DOHH2 (cell line): ENCODE results near the gene GALNT9.
"Not testable (repeated sequence)": the region's sequence is repeated elsewhere in the genome, so short reads cannot be mapped to it uniquely, and the experiment has no call there.

Experiments used
- H3F3A ChIP-seq: fragments of 200-600 bp; sonication (generic), shearing (Covaris generic); 2 replicates; pipeline ENCODE4 v1.6.0; 2016; ENCODE audit warnings: antibody characterized with exemption, mild to moderate bottlenecking; ENCODE audit not compliant: control insufficient read depth, insufficient read depth
- H3K27ac ChIP-seq: fragments of 200-600 bp; sonication (generic); 2 replicates; pipeline ENCODE4 v1.5.1; 2014; ENCODE audit warnings: low read depth, mild to moderate bottlenecking, low read length, moderate library complexity
- H3K27me3 ChIP-seq: fragments of 200-600 bp; sonication (generic); 2 replicates; pipeline ENCODE4 v1.6.1; 2014; ENCODE audit warnings: mild to moderate bottlenecking, low read length, mixed read lengths; ENCODE audit not compliant: control insufficient read depth
- H3K36me3 ChIP-seq: fragments of 200-600 bp; sonication (generic); 2 replicates; pipeline ENCODE4 v1.6.1; 2014; ENCODE audit warnings: mild to moderate bottlenecking, low read length, moderate library complexity, mixed read lengths; ENCODE audit not compliant: control insufficient read depth
- H3K4me1 ChIP-seq: fragments of 200-600 bp; sonication (generic); 2 replicates; pipeline ENCODE4 v1.6.1; 2014; ENCODE audit warnings: mild to moderate bottlenecking, low read length, mixed read lengths; ENCODE audit not compliant: control insufficient read depth
- H3K4me2 ChIP-seq: fragments of 200-600 bp; sonication (generic); 2 replicates; pipeline ENCODE4 v1.6.0; 2014; ENCODE audit warnings: mild to moderate bottlenecking, low read length, moderate library complexity
- H3K4me3 ChIP-seq: fragments of 200-600 bp; sonication (generic); 2 replicates; pipeline ENCODE4 v1.5.1; 2014; ENCODE audit warnings: mild to moderate bottlenecking, low read length, mixed read lengths
- H3K79me2 ChIP-seq: fragments of 200-600 bp; sonication (generic); 2 replicates; pipeline ENCODE4 v1.6.1; 2014; ENCODE audit warnings: mild to moderate bottlenecking, low read length, mixed read lengths; ENCODE audit not compliant: control insufficient read depth
- H3K9me2 ChIP-seq: fragments of 200-600 bp; sonication (generic); replicated peaks from 2 replicates; pipeline ENCODE4 v1.6.1; 2014; ENCODE audit warnings: mild to moderate bottlenecking, low read length, mixed read lengths; ENCODE audit not compliant: control insufficient read depth
- H3K9me3 ChIP-seq: fragments of 200-600 bp; sonication (generic); 2 replicates; pipeline ENCODE4 v1.6.1; 2014; ENCODE audit warnings: antibody characterized with exemption, low read length, mixed read lengths; ENCODE audit not compliant: control insufficient read depth, insufficient read depth
- H4K20me1 ChIP-seq: fragments of 200-600 bp; sonication (generic); 2 replicates; pipeline ENCODE4 v1.6.0; 2014; ENCODE audit warnings: low read depth, mild to moderate bottlenecking, antibody characterized with exemption, low read length, moderate library complexity; ENCODE audit not compliant: control insufficient read depth, insufficient read depth
- EZH2phosphoT487 ChIP-seq: fragments of 200-600 bp; sonication (generic); IDR thresholded peaks from 2 replicates; pipeline ENCODE4 v1.6.1; 2017; ENCODE audit warnings: borderline replicate concordance, mild to moderate bottlenecking, antibody characterized with exemption, low read length, moderate library complexity, mixed read lengths
- TF ChIP-seq, protein P1 (sequence below): fragments of 200-600 bp; sonication (generic); IDR thresholded peaks from one replicate; pipeline ENCODE4 v1.5.1; 2014; ENCODE audit warnings: antibody characterized with exemption, mild to moderate bottlenecking, low read depth, low read length; ENCODE audit not compliant: poor library complexity, severe bottlenecking

GALNT9 gene

DNA sequence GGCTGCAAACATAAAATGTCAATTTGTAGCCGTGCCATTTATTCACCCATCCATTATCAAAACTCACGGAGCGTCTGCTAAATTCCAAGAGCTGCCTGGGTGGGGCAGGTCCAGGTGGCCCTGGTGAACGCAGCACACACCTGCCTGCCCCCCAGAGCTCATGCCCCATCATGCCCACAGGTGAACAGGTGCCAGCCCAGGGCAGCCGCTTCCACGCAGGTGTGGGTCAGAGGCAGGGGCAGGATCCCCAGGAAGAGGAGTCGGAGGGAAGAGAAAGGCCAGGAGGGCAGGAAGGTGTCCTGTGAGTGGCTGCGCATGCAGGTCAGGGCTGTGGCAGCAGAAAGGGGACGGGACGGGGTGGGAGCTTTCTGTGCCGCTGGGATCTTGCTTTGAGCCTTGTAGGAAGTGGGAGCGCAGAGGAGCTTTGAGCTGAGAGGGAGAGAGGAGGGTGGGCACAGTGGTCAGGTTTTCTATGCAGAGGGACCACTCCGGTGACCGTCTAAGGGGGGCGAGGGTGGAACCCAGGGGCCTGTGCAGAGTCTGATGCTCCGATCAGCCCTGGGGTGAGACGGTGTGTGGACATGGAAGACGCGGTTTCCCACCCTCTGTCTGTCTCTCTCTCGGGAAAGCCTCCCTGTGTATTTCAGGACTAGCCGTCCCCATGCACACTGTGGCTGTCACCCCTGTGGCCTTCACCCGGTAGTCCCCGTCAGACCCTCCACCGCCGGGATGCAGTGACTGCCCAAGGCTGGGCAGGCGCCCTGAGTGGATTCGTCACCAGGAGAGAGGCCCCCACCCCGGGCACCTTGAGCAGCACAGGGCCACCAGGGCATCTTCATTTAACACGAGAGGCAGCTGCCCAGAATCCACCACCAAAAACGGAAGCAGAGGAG lies 26.7 kb downstream of the GALNT9 start:
- Histone ChIP-seq H3K79me2 (no peaks in the 10 kb centered on the region), H3K9me3 (peaks cover 25% of the 10 kb centered on the region), H3K27me3 (no peaks in the 10 kb centered on the region), H3K4me3 (no peak overlapping the region), H3K36me3 (no peaks in the 10 kb centered on the region), H3F3A (no peaks in the 10 kb centered on the region), H4K20me1 (no peaks in the 10 kb centered on the region), H3K27ac (no peak overlapping the region), H3K4me2 (no peak overlapping the region), H3K4me1 (no peaks in the 10 kb centered on the region), H3K9me2 (no peaks in the 10 kb centered on the region)
- no peak for TF ChIP-seq EZH2phosphoT487
- TF ChIP-seq, protein P1, sequence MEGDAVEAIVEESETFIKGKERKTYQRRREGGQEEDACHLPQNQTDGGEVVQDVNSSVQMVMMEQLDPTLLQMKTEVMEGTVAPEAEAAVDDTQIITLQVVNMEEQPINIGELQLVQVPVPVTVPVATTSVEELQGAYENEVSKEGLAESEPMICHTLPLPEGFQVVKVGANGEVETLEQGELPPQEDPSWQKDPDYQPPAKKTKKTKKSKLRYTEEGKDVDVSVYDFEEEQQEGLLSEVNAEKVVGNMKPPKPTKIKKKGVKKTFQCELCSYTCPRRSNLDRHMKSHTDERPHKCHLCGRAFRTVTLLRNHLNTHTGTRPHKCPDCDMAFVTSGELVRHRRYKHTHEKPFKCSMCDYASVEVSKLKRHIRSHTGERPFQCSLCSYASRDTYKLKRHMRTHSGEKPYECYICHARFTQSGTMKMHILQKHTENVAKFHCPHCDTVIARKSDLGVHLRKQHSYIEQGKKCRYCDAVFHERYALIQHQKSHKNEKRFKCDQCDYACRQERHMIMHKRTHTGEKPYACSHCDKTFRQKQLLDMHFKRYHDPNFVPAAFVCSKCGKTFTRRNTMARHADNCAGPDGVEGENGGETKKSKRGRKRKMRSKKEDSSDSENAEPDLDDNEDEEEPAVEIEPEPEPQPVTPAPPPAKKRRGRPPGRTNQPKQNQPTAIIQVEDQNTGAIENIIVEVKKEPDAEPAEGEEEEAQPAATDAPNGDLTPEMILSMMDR = no peak

DNA sequence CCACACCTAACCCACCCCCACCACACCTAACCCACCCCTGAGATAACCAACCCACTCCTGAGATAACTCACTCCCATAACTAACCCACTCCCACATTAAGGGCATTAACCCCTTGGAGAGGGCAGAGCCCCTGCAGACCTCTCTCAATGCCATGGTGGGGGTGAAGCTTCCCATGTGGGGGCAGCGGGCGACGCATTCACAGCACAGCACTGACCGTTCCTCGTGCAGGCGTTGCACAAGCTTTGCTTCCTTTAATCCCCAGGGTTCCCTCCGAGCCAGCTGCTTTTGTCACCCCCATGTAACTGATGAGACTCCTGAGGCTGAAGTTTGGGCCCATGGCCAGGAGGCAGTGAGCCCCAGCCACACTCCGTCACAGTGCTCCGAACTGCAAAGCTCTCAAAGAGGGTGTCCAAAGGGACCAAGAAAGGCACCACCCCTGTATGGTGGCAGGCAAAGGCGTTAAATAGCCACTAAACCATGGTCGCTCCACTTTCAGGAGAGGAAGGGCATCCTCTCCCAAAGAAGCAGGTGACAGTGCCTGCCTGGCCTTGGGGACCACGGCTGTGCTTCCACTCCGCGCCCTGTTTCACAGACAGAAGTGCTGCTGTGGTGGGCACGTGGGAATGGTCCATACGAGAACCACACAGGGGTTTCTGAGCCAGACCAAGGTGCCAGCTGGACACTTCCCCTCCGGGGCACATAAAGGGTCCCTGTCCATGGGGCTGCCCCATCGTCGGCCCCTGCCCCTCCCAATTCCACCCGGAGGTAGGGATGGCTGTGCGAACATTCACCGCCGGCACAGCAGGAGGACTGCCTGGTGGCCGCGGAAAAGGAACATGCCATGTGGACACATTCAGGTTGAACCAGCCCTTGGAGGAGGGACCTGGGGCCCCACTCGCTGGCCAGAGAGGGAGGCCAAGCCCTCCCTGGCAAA lies 28.3 kb downstream of the GALNT9 start:
- Histone ChIP-seq H3K27ac (no peak overlapping the region), H3K79me2 (no peaks in the 10 kb centered on the region), H3K36me3 (no peaks in the 10 kb centered on the region), H3F3A (no peaks in the 10 kb centered on the region), H4K20me1 (no peaks in the 10 kb centered on the region), H3K9me3 (peaks cover 34% of the 10 kb centered on the region), H3K27me3 (no peaks in the 10 kb centered on the region), H3K9me2 (no peaks in the 10 kb centered on the region), H3K4me3 (no peak overlapping the region), H3K4me2 (no peak overlapping the region), H3K4me1 (no peaks in the 10 kb centered on the region)
- TF ChIP-seq EZH2phosphoT487 = no peak
- TF ChIP-seq, protein P1 = no peak

DNA sequence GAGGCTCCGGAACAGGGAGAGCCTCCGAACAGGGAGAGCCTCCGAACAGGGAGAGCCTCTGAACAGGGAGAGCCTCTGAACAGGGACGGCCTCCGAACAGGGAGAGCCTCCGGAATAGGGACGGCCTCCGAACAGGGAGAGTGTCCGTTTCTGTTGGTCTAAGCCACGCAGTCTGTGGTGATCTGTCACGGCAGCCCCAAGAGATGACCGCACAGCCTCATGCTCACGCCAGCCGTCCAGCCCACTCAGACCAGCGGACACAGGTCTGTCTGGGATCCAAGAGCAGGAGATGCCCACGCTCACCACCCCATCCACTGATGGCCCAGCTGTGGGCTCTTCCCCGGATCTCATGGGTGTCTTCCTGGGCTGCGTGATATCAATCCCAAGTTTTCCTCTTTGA lies 33.3 kb downstream of the GALNT9 start:
- Histone ChIP-seq H3K9me3 (peaks cover 63% of the 10 kb centered on the region), H3K27ac (no peak overlapping the region), H3K27me3 (no peaks in the 10 kb centered on the region), H3K4me3 (no peak overlapping the region), H3K4me1 (no peaks in the 10 kb centered on the region), H4K20me1 (no peaks in the 10 kb centered on the region), H3F3A (no peaks in the 10 kb centered on the region), H3K36me3 (no peaks in the 10 kb centered on the region), H3K4me2 (no peak overlapping the region), H3K9me2 (no peaks in the 10 kb centered on the region), H3K79me2 (no peaks in the 10 kb centered on the region)
- TF ChIP-seq EZH2phosphoT487 = no peak
- TF ChIP-seq, protein P1 = no peak

DNA sequence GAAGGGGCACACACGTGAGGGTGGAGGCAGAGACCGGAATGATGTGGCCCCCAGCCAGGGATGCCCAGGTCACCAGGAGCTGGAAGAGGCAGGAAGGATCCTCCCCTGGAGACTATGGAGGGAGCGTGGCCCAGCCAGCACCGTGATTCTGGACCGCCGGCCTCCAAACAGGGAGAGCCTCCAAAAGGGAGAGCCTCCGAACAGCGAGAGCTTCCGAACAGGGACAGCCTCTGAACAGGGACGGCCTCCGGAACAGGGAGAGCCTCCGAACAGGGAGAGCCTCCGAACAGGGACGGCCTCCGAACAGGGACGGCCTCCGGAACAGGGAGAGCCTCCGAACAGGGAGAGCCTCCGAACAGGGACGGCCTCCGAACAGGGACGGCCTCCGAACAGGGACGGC lies 33.8 kb downstream of the GALNT9 start:
- not testable (repeated sequence) for H3F3A ChIP-seq, H3K27me3 ChIP-seq, H4K20me1 ChIP-seq, H3K36me3 ChIP-seq, H3K4me1 ChIP-seq, H3K4me3 ChIP-seq, H3K4me2 ChIP-seq, H3K79me2 ChIP-seq, H3K9me2 ChIP-seq, H3K27ac ChIP-seq
- peaks cover 63% of the 10 kb centered on the region for H3K9me3 ChIP-seq
